Psoas muscle (tissue), 8 donors: ENCODE measurements around the gene SPOCK3. TPM values are rescaled to one million over a fixed set of nuclear protein-coding genes. Genes with fewer than 3 reads are reported as not detected.

Source experiments
- ATAC-seq, 4 donors: fragments of 200-7000 bp; cut with Tn5 transposase; one replicate each; pipeline ENCODE4 v1.9.1; 2020; ENCODE audit warnings: moderate library complexity in 3 of 4, mild to moderate bottlenecking in 2 of 4
- DNase-seq, 2 donors: peaks; one replicate each; pipeline ENCODE4 v3.0.0-alpha.2; 2020
- H3K27ac ChIP-seq: fragments of 200-600 bp; one replicate; pipeline ENCODE4 v1.8.0; 2022
- H3K27me3 ChIP-seq, 3 donors: fragments of 200-600 bp in 1 of 3; one replicate each; pipeline versions ENCODE4 v1.6.1 to v1.8.0; 2013 to 2022; ENCODE audit warnings: low read length in 2 of 3, mild to moderate bottlenecking in 2 of 3, moderate library complexity in 1 of 3; ENCODE audit not compliant: insufficient read depth in 3 of 3
- H3K36me3 ChIP-seq, 2 donors: fragments of 200-600 bp in 1 of 2; one replicate each; pipeline versions ENCODE4 v1.6.1 to v1.8.0; 2013 to 2022; ENCODE audit warnings: low read depth in 1 of 2, mild to moderate bottlenecking in 1 of 2, moderate library complexity in 1 of 2; ENCODE audit not compliant: insufficient read depth in 1 of 2
- H3K4me1 ChIP-seq: fragments of 200-600 bp; one replicate; pipeline ENCODE4 v1.8.0; 2022
- H3K4me3 ChIP-seq: fragments of 200-600 bp; one replicate; pipeline ENCODE4 v1.8.0; 2022; ENCODE audit warnings: mild to moderate bottlenecking
- H3K9me3 ChIP-seq: fragments of 200-600 bp; one replicate; pipeline ENCODE4 v1.8.0; 2022
- WGBS, 3 donors: extraction: QIAGEN DNeasy Blood & Tissue Kit; methylation state at CpG; one replicate each; pipeline versions ENCODE4 v1.1.6 to v1.1.7; 2013; 5-methylcytosine and 5-hydroxymethylcytosine counted together
- intact Hi-C, 2 donors: fragments of 100-400 bp; cut with DNase I; formaldehyde crosslinking; loops; one replicate each; pipeline versions ENCODE4 v1.11.0 to v1.14.2; 2022
- polyA plus RNA-seq, 3 donors: library from polyadenylated mRNA; stranded (reverse); fragments of 200-250 nt; gene quantifications; one replicate each; pipeline ENCODE4 v1.2.3, GENCODE V29; 2013
- total RNA-seq, 4 donors: library from RNA; stranded (reverse); fragmentation: NEBNext Ultra II Directional in 2 of 4; extraction: Animal tissue kit (Norgen Biotek cat#: 25700) in 2 of 4; gene quantifications; one replicate each; pipeline versions ENCODE4 v1.2.1 to v1.2.4, GENCODE V29; 2021 to 2023
- TF ChIP-seq, protein P1 (sequence below): fragments of 200-600 bp; IDR thresholded peaks from one replicate; pipeline ENCODE4 v1.8.0; 2022; ENCODE audit warnings: antibody characterized with exemption
- donor health status: healthy with polysubstance abuse.
- donor health status: DM: no; HTN: no; CAD: no; lungs with moderate emphysema.
- donor health status: Bipolar disorder and iron deficiency.
- donor health status: healthy.
- donor health status: DM: yes; HTN: yes; CAD: no.
- donor health status: DM: no; HTN: no; CAD: no.
- donor health status: DM: no; HTN: no; CAD: no.
- donor health status: DM: yes; HTN: yes; CAD: no.

The SPOCK3 gene
- total and polyA plus RNA-seq, 7 donors, result 0.09 to 1.0 (median 0.11) TPM; not detected in 4

DNA sequence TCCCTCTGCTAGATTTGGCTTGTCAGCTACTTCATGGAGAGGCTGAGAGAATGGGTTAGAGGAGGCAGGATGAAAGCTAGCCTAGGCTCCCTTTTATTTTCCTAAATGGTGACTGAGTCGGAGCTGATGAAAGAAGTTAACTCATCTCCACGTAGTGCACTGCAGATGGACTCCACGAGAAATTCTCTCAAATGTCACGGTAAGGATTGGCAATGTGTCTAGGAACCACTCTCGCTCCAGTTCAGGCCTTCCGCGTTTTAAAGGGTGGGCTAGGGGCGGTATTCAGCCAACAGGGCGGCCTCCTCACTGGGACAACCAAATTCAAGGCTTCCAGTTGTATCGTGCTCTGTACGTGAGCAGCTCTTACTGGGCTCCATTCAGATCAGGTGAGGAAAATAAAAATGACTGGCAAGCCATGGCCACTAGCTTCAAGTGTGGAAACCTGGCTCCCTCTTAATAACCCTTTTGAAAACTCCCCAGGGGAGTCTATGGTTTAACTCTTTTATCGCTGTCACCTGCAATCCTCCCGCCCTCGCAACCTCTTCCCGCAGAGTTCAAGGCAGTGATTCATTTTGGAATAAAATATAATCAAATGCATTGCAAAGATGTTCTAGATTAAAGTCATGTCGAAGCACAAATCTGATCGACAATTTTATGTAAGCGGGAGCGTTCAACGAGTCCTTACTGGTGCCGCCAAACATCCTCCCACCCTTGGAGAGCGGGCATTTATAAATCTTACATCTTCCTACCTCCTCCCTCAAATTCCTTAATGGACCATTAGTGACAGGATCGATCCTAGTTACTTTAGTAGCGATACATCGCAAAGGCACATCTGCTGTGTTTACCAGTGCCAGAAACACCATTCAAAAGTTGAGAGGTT is 1.2 kb downstream of the SPOCK3 start:
- Histone ChIP-seq H3K27ac (no peak overlapping the region), H3K9me3 (no peaks in the 10 kb centered on the region), H3K27me3 (peaks cover 9 to 31% (median 12%) of the 10 kb centered on the region in 3 donors), H3K4me3 (peak overlapping the region; percentile 54), H3K36me3 (no peaks in the 10 kb centered on the region), H3K4me1 (no peaks in the 10 kb centered on the region)
- ATAC-seq, result no peak
- DNase-seq, result no peak
- TF ChIP-seq, protein P1, sequence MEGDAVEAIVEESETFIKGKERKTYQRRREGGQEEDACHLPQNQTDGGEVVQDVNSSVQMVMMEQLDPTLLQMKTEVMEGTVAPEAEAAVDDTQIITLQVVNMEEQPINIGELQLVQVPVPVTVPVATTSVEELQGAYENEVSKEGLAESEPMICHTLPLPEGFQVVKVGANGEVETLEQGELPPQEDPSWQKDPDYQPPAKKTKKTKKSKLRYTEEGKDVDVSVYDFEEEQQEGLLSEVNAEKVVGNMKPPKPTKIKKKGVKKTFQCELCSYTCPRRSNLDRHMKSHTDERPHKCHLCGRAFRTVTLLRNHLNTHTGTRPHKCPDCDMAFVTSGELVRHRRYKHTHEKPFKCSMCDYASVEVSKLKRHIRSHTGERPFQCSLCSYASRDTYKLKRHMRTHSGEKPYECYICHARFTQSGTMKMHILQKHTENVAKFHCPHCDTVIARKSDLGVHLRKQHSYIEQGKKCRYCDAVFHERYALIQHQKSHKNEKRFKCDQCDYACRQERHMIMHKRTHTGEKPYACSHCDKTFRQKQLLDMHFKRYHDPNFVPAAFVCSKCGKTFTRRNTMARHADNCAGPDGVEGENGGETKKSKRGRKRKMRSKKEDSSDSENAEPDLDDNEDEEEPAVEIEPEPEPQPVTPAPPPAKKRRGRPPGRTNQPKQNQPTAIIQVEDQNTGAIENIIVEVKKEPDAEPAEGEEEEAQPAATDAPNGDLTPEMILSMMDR, result no peak
- 25 to 30% (median 28%) methylated on average over 25 of the region's 25 CpGs for WGBS, 3 donors
- intact Hi-C loops, result no loop called here

DNA sequence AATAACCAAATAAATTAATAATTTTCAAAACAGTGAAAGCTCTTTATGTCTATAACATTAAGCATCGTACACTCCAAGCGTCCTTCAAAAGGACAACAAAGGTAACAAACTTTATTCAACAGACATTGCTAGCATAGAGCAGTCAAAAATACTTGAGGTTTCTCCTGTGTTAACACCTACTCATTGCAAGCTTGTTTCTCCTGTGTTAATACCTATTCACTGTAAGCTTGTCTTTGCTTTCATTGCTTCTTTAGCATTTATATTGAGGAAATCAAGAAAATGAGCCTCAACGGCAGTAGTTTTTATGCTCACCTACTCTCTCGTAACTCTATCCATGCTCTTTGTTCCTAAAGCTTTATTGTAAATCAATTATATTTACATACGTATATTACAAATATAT is 3.5 kb downstream of the SPOCK3 start:
- TF ChIP-seq, protein P1, result no peak
- H3K36me3 ChIP-seq, result no peaks in the 10 kb centered on the region
- H3K27ac ChIP-seq, result no peak overlapping the region
- intact Hi-C loops, result no loop called here
- H3K9me3 ChIP-seq, result no peaks in the 10 kb centered on the region
- 72 to 79% (median 74%) methylated on average over 5 of the region's 5 CpGs for WGBS, 3 donors
- no peaks in the 10 kb centered on the region for H3K4me1 ChIP-seq
- no peak for ATAC-seq
- DNase-seq, result no peak
- peaks cover 9 to 27% (median 9%) of the 10 kb centered on the region in 3 donors for H3K27me3 ChIP-seq
- no peak overlapping the region for H3K4me3 ChIP-seq

DNA sequence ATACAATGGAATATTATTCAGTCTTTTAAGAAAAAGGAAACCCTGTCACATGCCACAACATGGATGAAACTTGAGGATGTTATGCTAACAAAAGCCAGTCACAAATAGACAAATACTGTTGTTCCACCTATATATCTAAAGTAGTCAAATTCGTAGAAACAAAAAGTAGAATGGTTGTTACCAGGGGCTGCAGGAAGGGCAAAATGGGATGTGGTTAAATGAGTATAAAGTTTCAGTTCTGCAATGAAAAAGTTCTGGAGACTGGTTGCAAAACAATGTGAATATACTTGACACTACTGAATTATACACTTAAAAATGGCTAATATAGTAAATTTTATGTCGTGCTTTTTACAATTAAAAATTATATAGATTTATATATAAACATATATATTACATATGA is 12.2 kb downstream of the SPOCK3 start:
- TF ChIP-seq, protein P1, result no peak
- intact Hi-C loops, result no loop called here
- H3K9me3 ChIP-seq, result no peaks in the 10 kb centered on the region
- no peak overlapping the region for H3K4me3 ChIP-seq
- DNase-seq, result no peak
- no peak for ATAC-seq
- WGBS, 3 donors, result 66 to 70% (median 70%) methylated on average over 2 of the region's 2 CpGs
- no peak overlapping the region for H3K27ac ChIP-seq
- H3K27me3 ChIP-seq, result no peaks in the 10 kb centered on the region
- H3K36me3 ChIP-seq, result no peaks in the 10 kb centered on the region
- H3K4me1 ChIP-seq, result peaks cover 6% of the 10 kb centered on the region

DNA sequence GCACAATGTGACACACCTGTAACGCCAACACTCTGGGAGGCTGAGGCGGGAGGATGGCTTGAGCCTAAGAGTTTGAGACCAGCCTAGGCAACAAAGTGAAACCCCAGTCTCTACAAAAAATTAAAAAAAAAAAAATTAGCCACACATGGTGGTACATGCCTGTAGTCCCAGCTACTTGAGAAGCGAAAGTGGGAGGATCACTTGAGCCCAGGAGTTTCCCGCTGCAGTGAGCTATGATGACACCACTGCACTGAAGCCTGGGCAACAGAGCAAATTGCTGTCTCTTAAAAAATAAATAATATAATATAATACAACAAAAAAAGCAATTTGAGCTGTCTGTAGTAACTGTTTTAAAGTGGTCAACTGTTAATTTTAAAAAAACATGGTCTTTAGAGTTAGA is 13.2 kb downstream of the SPOCK3 start:
- WGBS, 3 donors, result 87 to 94% (median 92%) methylated on average over 4 of the region's 4 CpGs
- Histone ChIP-seq H3K27ac (no peak overlapping the region), H3K27me3 (no peaks in the 10 kb centered on the region), H3K4me1 (peaks cover 6% of the 10 kb centered on the region), H3K36me3 (no peaks in the 10 kb centered on the region), H3K4me3 (no peak overlapping the region), H3K9me3 (no peaks in the 10 kb centered on the region)
- ATAC-seq (no peak), DNase-seq (no peak)
- intact Hi-C loops, result no loop called here
- TF ChIP-seq, protein P1, result no peak
